Measurements from ENCODE around the gene DICER1.

Gene DICER1

DNA sequence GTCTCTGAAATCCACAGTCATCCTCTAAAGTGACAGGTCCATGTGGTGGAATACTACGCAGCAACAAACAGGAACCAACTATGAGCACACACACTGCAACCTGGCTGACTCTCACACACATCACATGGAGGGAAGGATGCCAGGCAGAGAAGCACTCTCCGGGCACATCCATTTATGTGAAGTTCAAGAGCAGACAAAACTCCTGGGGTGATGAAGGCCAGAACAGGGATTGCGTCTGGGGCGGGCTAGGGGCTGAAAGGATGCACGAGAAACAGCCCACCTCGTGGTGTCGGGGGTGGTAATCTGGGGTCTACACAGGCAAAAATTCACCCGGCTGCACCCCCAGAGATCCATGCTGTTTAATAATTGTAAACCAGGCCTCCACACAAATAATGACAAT lies 100.2 kb downstream of the DICER1 start:
- no peak for DNase-seq

DNA sequence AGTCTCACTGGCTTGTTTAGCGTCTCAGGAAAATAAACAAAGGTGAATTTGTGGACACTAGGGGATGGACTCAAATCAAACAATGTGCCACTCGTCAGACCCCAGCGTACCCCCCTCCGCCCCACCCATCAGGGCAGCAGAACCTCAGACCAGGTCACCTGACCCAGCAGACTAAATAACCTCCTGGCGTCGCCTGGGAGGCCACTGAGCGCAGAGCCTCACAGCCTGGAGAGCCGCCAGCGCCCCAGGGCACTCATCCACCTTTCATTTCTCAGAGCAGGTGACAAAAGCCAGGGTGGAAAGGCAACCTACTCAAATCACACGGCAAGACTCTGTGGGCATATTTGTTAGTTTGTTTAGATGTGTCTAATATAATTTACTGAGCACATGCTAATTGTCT lies 100.9 kb downstream of the DICER1 start:
- no peak for DNase-seq

DNA sequence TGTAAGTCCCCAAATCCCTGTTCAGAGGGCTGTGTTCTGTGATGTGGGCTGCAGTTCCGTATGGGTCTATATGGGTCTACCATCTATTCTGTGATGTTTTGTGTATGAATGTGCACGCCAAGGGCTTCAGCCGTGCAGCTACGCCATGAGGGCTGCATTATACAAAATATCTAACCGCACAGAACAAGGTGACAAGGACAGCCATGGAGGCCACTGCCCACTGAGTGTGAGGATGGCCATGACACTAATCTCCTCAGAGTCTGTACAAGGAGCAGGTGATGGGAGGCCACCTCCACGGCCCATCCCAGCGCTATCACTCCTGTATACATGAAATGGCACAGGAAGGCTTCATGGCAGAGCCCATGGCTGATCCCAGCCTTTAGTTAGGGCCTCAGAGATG lies 102.0 kb downstream of the DICER1 start:
- no peak for DNase-seq

DNA sequence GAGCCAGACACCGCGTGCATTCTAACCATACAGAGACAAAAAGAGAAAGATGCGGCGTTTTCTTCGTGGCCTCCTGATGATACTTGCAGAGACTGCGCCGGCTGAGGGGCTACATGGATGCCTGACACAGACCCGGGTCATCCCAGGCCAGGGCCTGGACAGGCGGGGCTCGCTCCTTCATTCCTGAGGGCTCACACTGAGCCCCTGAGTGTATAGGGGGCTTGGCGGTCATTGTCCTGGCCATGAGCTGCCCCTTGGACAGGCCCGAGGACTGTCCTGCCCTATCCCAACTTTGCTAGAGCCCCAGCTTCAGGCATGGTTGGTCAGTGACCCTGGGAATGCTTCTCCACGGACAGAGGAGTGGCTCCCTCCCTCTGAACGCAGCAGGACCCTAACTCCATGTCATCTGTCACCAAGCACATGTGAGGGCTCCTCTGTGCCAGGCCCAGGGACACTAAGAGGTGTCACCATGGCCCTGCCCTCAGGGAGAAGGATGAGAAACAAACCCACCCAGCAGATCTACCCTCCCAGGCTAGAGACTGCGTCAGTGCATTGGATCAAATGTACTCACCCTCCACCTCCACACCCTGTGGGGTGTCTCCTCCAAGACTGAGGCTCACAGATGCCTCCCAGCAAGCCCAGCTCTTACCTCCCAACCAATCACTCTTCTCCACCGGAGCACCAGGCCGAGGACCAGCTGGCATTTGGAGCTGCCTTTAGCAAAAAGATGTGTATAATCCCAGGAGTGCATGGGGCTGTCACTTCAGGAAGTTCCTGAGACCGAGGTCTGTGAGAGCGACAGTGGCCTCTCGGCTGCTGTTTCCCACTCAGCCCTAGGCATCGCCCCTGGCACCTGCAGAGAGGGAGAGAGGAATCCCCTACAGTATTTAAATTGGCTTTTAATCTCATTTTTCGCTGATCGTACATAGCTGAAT lies 102.7 kb downstream of the DICER1 start:
- no peak for DNase-seq

DNA sequence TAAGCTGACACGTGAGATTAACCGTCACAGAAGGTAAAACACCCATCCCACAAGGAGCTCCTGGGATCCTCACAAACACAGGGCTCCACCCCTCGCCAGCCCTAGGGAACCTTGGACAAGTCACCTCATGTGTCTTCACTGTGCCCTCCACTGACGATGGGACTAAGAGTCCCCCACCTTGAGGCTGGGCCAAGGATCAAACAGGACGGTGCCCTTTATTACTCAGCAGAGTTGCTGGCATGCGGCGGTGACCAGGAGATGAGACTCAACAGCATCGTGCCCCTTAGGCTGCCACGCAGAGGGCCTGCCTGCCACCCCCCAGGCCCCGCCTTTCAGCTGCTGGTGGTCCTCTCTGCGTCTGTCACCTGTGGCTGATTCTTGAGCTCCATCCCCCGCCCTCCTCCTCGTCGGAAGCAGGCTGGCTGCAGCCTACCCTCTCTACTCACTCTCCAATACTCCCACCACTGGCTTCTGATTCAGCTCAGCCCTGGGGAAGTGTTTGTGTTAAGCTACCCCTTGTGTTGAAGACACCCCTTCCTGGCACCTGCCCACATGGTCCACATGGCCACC lies 105.2 kb downstream of the DICER1 start:
- DNase-seq, result no peak

DNA sequence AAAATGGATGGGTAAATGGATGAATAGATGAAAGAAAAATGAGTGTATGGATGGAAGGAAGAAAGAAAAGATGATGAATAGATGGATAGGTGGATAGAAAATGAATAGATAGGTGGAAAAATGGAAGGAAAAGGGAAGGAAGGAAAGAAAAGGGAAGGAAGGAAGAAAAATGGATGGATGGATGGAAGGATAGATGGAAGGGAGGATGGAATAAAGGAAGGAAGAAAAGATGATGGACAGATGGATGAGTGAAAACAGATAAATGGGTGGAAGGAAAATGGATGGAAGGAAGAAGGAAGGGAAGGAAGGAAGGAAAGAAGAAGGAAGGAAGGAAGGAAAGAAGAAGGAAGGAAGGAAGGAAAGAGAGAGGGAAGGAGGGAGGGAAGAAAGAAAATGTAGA lies 107.4 kb downstream of the DICER1 start:
- no peak for DNase-seq

DNA sequence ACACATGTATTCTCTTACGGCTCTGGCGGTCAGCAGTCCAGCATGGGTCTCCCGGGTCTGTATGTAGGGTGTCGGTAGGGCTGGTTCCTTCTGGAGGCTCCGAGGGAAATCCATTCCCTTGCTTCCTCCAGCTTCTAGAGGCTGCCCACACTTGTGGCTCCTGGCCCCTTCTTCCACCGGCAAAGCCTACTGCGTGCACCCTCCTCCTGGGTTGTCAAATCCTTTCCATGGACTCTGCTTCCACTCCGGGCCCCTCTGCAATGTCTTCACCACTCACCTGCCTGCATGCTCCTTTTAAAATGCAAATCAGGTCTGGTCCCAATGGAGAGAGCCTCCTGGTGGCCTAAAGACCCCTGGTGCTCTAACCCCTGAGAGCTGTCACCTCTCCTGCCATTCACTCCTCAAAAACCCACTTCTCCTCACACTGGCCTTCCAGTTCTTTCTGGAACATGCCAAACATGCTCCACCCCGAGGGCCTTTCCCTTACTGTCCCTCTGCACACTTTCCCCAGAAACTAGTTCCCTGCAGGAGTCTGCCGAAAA lies 108.5 kb downstream of the DICER1 start:
- no peak for DNase-seq

DNA sequence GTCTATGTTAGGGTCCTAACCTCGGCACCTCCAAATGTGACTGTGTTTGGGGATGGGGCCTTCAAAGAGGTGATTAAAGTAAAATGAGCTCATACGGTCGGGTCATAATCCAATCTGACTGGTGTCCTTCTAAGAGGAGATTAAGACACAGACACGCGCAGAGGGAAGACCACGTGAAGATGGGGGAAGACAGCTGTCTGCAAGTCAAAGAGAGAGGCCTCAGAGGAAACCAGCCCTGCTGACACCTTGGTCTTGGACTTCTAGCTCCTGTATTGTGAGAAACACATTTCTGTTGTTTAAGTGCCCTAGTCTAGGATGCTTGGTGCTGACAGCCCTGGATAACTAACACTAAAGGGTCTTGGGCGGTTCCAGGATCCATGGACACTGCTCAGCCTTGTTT lies 109.6 kb downstream of the DICER1 start:
- DNase-seq, result no peak

DNA sequence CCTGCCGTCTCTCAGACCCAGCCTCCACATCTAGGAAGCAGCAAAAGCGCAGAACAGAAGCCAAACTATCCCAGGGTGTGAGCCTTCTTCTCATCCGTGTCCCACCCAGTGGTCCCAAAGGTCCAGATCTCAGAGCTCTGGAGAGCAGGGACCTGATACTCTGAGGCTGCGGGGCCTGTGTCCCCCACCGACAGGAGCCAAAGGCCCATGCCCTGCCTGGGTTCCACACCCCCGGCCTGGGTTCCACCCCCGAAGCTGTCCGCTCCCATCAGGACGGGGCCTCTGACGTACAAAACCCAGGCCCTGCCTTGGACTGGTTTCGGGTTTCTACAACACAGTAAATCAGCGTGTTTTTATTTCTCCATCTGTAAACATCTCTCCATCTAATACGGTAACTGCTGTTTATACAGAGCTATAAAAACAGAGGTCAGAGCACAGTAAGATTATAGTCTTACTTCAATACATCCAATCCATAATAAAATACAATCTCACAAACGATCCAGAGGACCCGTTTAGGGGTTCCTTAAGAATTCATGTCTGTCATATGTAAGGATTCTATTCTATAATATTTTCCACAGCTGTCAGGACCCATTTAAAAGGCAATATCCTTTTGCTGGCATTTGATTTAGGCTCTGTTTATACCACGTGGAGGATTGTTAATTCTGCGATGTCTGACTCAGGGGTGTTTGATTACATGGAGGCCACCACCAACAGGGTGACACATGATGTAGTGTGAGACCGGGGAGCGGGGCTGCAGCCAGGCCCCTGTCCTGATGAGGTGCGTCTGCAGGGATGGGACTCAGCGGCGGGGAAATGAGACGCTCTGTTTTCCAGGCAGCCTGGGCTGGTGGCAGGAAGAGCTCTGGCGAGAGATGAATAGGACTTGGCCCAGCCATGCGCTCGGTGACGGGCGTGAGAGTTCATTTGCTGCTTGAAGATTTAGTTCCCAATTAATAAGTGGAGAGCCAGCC lies 110.3 kb downstream of the DICER1 start:
- no peak for DNase-seq

DNA sequence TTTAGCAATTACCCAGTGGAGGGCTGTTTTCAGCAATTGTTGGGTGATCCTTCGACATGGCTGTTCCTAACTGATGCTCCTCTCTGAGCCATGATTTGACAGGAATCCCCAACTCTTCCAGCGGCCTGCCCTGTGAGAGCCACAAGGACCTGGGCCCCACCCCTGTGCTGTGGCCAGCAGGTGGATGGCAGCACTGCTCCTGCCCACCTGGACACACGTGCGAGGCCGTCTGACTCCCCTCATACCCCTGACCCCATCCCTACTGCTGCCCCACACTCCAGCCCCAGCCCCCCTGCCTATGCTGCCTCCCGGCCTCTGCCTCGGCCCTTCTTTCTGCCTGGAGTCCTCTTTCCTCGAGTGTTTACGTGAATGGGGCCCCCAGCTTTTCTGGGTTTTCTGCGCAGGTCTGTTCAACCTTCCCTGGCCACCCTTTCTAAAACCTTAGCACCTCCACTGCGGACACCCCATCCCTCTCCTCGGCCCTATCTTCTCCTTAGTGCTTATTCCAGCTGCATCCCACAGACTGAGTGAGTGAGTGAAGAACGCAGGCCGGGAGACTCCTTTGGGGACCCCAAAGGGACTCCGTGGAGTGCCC lies 111.4 kb downstream of the DICER1 start:
- no peak for DNase-seq

DNA sequence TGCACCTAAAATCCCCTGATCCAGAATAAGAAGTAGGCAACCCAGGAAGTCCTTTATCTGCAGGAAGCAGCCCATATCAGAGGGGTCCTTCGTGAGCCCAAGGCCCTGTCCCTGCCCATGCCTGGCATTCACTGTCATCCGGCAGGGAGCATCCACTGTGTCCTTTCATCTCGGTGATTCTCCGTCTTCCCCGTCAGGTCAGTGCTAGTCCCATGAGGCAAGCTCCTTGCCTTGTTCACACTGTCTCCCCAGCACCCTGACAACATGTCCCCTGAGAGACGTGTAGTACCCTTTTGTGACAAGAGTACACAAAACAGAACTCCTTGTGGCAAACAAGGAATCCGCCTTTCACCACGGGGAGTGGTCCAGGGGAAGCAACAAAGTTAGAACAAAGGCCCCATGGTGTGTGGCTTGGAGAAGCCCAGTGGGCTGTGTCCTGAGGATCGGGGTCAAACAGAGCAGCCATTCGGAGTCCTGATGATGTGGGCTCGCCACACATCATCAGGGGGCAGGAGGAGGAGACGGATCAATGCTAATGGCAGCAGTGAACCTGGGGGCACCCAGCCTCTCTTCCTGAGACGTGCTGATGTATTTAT lies 112.1 kb downstream of the DICER1 start:
- no peak for DNase-seq

DNA sequence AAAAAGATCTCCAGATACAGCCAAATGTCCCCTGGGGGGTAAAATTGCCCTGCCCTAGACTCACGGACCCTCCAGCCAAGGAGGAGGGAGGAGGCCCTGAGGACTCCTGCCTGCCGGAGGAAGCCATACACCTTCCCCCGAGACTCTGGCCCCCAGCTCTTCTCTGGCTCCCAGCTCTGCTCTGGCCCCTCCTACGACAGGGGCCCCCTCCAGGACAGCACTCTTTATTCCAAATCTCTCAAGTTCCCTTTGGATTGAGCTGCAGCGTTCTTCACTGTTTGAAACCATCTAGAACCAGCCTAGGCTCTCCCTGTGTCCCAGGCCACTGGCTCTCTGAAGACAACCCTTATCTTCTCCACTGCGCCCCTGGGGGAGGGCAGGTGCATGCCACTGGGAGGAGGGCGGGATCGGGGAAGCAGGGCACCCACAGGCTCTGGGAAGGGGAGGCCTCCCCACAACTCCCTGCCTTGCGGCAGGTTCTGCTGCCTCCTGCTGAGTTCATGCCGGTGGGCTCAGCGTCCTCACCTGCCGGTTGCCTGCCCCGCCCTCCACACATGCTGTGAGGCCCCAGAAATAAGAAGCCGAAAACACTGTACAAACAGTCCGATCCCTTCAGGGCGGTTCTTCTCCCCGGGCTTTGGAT lies 112.7 kb downstream of the DICER1 start:
- DNase-seq, result no peak

DNA sequence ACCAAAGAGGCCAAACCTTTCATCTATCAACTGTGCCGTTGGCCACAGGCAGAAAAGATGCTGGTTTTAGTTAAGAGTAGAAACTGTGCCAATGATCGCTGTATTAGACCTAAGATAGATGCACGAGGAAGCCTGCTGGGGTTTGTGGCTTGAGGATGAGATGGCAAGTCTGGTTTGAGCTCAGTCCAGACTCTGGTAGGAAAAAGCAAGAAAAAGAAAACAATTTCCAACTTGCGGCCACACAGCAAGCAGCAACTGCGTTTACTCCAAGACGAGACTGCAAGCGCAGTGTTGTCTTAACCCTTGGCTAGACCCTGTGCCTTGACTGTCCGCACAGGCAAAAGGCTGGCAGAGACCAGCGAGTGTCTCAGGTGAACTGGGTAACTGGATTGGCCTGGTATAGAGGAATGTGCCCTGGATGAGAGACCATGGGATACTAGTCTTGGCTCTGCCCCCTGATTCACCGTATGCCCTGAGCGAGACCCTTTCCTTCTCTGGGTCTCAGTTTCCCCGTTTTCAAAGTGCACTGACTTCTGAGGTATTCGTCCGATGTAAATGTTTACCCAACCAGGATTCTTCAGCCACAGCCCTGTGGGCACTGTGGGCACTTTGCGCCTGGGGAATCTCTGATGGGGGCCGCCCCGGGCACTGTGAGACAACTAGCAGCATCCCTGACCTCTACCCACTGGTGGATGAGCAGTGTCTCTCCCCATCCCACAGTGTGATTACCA lies 113.4 kb downstream of the DICER1 start:
- DNase-seq, result no peak

DNA sequence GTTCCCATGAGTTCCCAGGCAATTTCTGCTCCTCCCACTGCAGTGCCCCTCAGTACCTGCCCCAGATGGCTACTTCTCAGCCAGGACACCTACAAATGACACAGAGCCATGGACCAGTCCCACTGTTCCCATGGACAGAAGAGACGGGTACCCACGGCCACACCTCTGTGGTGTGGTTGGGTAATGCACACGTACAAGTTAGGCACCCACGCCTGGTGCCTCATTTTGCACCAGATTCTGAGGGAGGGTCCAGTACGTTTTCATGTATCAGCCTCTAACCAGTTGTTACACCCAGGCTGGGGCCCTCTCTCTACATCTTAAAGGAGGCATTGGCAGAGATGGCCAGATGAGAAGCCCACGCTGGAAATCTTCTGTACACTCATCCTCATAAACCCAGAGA lies 114.0 kb downstream of the DICER1 start:
- DNase-seq, result no peak

DNA sequence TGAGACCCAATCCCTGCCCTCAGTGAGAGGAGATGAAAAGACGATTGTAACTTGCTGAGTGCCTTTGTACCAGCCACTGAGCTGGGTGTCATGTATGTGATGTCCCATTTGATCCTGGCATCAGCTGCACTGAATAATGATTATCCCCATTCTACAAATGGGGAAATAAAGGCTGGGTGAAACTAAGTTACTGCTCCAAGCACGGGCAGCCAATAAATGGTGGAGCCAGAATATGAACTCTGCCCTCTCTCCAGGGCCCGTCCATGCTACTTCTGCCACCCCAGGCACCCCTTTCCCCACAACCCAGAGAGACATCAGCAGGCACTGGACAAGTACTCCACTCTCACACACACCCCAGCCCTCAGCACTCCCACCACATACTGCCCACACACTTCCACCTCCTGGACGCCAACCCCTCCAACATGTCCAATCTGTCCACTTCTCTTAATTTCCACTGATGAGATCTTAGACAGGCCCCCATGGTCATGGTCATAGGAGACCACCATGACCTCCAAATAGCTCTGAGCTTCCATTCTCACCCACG lies 115.8 kb downstream of the DICER1 start:
- DNase-seq, result no peak

DNA sequence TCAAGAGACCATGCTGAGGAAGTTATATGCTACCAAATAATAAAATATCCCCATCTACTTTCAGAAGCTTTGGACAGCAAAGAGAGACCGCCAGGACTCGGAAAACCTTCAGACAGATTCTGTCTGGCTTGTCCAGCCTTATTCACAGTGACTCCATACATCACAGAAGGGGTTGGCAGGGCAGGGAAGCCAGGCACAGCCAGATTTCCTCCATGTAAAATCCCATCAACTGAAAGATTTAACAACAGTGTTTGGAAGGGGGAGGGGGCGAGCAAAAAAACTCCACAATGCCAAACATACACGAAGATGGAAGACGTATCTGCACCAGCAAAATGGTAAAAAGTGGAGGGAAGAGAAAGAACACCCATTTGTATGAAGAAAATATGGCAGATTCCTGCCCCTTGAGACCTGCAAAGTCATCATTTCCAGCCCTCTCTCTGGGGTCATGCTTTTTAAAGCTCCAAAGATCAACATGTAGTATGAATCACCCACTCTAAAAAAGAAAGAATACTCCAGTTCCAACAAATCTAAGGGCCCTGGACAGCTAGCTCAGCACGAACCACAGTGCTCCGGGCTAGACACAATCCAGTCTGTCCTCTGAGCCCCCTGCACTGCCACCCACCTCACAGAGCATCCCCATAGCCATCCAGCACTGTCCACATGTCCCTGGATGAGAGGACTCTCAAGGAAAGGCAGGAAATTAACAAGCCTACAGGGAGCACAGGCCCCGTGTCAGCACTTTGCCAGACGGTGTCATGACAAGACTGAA lies 116.4 kb downstream of the DICER1 start:
- no peak for DNase-seq

DNA sequence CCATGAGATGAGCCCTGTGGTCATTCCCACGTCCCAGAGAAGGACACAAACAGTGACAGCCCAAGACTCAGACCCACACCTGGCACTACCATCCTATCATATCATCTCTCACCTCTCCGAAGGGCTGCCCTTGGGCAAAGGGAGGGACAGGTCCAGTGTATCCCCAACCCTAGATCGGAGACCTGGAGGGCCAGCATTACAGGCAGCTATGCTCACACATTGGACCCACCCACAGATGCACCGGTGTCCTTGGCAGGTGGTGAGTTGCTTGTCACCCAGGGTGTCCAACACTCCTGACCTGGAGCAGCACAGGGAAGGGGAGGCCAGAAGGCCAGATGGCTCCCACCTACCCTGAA lies 117.4 kb downstream of the DICER1 start:
- no peak for DNase-seq

DNA sequence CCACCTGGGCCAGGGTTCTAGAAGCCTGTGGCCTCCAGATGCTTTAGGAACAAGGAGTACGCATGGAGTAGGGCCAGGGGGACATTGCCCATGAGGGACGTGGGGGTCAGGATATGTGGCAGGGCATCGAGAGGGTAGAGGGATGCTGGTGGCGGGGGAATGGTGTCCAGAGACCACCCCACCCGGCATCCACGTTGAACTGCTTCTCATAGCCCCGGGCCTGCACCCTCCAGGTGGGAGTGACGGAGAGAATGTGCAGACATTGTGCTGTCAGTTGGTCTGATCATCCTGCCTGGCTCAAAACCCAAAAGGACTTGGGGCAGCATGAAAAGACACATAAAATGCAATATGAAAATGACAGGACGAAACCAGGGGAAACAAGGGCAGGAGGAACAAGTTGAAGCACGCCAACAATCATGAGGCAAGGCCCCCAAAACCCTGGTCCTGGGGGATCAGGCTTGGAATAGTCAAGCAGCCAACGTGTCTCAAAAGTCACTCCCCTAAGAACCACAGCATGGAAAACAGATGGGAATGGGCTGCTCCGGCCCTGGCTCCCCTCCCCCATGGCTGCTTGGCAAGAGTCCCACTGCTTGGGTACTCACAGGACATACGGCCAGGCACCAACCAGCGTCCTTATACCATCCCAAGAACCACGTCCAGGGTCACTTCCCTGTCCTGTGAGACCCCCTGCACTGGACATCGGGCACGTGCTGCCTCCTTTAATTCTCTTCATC lies 117.9 kb downstream of the DICER1 start:
- no peak for DNase-seq

DNA sequence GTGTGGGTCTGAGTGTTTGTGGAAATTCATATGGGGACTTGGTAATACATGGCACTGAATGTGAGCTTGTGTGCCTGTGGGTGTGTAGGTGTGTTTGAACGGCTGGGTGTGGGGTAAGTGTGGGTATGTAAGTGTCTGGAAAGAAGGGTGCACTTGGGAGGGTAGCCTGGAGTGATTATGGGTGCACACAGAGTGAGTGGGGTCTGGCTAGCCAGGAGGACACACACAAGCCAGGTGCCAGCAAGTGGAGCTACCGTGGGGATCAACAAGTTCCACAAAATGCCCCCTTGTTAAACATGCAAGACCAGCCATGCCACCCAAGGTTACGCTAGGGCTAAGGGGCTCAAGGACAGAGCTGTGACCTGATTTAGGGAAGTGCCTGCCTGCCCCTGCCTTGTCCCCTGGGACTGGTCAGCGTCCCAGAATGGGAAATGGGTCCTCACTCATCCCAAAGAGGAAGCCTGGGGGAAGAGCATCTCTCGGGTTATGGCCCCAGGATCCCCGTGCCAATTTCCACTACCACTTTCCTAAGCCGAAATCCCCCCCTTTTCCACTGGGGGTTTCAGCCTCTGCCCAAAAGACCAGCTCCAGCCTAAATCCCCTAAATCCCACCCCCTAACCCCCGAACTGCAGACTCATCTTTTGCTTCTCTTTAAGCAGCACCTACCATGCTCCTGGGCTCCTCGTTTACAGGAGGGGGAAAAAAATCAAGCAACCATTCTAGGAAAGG lies 118.6 kb downstream of the DICER1 start:
- DNase-seq, result no peak

Data from suppressor macrophage treated with lipopolysaccharide for 1 hour (primary cell).